CD4-positive, alpha-beta T cell treated with Interleukin-17A for 4 hours (primary cell): ENCODE results near the gene CA10.

ENCODE experiments used
- DNase-seq: peaks from one replicate; pipeline ENCODE4 v3.0.0-alpha.2; 2020; ENCODE audit warnings: mixed read lengths

CA10 gene

GRCh38 chr17:52145476-52145875 is 13.0 kb downstream of the CA10 start:
- DNase-seq: no peak

- no peak for DNase-seq
Observed at GRCh38 chr17:52143542-52143941, 15.0 kb downstream of the CA10 start.

- no peak for DNase-seq
Observed at GRCh38 chr17:52140601-52141000, 17.9 kb downstream of the CA10 start.

GRCh38 chr17:52138752-52139151 is 19.8 kb downstream of the CA10 start:
- DNase-seq: no peak

GRCh38 chr17:52138350-52138749 is 20.2 kb downstream of the CA10 start:
- no peak for DNase-seq

- DNase-seq: no peak
Observed at GRCh38 chr17:52136166-52136565, 22.3 kb downstream of the CA10 start.

GRCh38 chr17:52134641-52135040 is 23.9 kb downstream of the CA10 start:
- no peak for DNase-seq

GRCh38 chr17:52128721-52129120 is 29.8 kb downstream of the CA10 start:
- no peak for DNase-seq

DNA sequence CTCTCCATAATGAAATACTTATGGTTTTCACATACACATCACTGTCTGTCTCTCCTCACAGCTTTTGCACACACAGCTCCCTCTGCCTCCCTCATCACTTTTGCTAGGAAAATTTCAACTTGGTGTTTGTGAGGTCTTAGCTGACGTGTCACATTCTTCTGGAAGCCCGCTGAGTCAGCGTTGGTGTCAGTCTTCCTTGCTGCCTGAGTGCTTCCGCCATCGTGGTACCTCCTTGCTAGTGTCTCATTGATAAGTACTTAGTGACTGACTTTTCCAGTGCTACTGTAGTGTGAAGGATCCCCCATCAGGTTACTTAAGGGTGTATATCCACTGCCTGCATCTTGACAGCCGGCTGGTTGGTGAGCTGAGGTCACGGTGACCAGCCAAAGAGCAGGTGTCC is 33.5 kb downstream of the CA10 start:
- no peak for DNase-seq

DNA sequence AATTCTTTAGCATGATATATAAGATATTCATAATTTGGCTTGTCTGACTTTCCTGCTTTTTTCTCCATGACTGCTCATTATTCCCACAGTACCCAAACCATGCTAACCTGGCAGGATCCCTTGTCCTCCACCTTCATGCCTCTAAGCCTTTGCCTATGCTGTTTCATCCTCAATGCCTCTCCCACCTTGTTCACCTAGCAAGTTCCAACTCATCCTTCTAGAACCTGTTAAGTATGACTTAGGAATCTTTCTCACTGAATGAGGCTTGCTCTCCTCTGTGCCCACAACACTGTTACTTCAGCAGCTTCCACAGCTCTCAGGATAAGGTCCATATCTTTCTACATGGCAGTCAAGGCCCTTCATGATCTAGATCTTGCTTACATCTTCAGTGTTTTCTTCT is 34.0 kb downstream of the CA10 start:
- DNase-seq: no peak

DNA sequence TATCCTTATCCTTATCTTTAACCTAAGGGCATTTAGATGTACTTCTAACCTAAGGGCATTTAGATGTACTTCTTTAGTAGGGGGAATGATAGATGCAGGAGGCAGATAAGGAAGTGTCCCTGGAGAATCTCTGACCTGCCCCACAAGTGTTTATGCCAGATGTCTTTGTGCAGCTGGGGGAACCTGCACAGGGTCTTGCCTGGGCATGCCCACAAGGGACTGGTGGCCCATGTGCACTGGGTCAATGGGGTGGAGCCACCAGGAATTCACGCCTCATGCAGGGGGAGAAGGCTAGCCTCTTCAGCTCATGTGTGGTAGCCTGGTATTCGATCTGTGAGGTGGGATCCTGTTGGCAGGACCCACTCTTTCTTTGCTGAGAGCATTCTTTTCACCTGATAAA is 38.0 kb downstream of the CA10 start:
- no peak for DNase-seq

GRCh38 chr17:52110923-52111581 is 47.5 kb downstream of the CA10 start:
- no peak for DNase-seq

- peak; percentile 45 for DNase-seq
Observed at GRCh38 chr17:52106638-52107261, 51.8 kb downstream of the CA10 start.

- no peak for DNase-seq
Observed at GRCh38 chr17:52106072-52106471, 52.4 kb downstream of the CA10 start.

DNA sequence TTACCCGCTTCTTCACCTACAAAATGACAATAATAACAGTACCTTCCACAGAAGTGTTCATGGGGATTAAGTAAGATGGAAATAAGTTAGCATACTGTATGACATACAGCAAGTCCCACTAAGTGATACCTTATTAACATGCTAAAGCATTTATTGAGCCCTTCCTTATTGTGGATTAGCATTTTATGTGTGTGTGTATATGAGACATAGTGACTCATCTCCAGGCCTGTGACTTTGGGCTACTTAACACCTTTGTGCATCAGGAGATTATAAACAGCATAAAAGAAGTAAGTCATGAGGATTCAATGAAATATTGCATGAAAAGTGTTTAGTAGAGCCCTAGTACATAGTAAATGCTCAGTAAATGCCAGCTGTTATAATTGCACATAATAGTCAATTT is 52.9 kb downstream of the CA10 start:
- no peak for DNase-seq

GRCh38 chr17:52096056-52096455 is 62.5 kb downstream of the CA10 start:
- DNase-seq: no peak

DNA sequence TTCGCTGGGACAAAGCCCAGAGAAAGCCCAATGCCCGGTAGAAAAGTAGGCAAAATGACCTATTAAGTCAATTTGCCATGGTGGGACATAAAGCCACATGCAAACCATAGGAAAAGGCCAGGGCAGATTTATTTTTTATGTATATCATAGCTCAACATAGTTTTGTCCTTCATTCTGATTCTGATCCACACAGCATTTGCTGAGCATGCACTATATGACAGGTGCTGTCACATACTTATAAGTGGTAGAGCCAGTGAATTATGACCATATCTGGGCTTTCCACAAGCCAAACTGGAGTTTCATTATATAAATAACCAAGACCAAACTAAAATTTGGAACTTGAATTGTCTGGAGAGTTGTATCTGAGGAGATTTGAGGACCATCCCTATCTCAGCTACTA is 74.3 kb downstream of the CA10 start:
- DNase-seq: no peak

DNA sequence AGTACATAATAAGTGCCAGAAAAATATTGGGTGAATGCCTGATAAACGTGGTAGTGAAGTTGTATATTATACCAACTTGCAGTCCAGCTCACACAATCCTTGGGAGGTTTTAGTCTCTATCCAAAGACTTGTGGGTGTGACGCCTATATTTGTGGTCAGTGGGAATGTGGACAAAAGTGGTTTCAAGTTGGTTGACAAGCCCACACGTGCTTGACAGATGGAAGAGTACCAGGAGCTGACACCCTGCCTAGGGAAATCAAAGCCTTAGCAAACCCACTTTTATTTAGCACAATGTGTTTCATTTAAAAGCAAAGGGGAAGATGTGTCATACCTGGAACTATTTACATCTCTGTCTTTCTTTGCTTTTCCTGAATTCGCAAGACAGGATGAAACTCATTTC is 79.0 kb downstream of the CA10 start:
- DNase-seq: no peak

- DNase-seq: no peak
Observed at GRCh38 chr17:52071712-52072111, 86.8 kb downstream of the CA10 start.

DNA sequence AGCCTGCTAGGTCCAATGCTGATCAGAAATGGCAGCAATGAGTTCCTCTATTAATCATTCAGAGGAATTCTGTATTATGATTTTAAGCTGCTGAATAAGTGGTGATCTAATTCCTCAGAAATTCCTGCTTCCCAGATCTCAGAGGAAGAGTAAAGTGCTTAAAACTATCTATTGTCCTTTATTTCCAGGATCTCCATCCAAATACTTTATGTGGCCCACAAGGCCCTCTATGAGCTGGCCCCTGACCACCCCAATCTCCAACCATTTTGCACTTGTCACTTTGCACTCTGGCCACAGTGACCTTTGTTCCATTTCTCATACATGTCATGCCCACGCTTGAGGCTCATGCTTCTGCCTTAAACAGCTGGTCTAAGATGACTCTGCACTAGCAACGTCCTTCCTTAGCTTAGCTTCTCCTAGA is 93.7 kb downstream of the CA10 start:
- DNase-seq: no peak

GRCh38 chr17:52049496-52049895 is 109.0 kb downstream of the CA10 start:
- no peak for DNase-seq

DNA sequence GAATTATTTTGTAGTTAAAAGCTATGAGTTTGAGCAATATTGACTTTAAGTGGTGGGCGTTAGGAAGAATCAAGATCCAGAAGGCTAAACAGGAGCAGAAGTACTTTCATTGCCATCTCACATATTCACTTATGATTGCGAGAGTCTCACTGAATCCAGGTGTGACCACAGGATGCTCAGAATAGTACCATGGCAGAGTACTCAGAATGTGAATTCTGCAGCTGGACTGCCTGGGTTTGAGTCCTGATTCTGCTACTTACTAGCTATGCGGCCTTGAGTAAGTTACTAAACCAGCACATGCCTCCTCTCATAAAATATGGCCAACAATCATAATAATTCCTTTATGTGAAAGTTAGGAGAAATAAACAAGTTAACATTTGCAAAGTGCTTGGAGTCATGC is 109.5 kb downstream of the CA10 start:
- DNase-seq: no peak

DNA sequence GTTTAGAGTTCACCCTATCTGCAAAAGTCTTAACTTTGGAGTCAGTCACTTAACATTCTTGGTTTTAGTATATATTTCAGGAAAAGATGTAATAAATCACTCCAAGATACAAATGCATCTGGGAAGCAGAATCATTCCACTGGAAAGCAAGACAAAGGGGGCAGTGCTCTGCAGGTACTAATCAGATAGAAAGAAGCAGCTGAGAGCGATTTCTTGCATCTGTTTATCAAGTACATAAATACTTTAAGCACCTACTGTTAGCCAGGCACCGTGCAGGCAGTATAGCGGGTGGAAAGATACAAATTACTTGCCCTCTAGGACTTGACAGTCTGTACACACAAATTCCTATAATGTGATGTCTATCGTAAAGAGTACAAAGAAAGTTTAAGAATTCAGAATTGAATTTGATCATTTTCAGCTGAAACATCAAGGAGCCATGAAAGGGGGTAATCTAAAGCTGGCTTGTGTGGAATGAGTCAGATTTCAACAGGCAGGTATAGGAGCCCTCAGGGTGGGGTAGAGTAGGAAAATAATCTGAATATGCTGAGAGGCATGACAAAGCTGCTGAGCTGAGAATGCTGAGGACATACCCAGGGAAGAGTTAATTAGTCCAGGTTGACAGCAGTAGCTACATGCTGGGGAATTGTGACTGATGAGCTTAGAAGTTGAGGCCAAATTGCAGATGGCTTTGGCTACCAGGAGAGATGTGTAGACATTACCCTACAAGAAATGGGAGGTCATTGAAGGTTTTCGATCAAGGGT is 110.2 kb downstream of the CA10 start:
- no peak for DNase-seq

GRCh38 chr17:52047086-52047485 is 111.4 kb downstream of the CA10 start:
- no peak for DNase-seq
